Central memory CD4-positive, alpha-beta T cell (primary cell): ENCODE measurements around the gene ICAM1.
A peak's percentile ranks its signal among the peaks of the same experiment; 100 is the strongest.
"Not testable (repeated sequence)": the region's sequence is repeated elsewhere in the genome, so short reads cannot be mapped to it uniquely, and the experiment has no call there.

Experiments used
- DNase-seq: peaks from one replicate; pipeline ENCODE4 v3.0.0; 2022
- total RNA-seq, 3 experiments: gene quantifications; one replicate each; lab custom pipeline; 2026; lab: John Stamatoyannopoulos, UW

Gene ICAM1, protein sequence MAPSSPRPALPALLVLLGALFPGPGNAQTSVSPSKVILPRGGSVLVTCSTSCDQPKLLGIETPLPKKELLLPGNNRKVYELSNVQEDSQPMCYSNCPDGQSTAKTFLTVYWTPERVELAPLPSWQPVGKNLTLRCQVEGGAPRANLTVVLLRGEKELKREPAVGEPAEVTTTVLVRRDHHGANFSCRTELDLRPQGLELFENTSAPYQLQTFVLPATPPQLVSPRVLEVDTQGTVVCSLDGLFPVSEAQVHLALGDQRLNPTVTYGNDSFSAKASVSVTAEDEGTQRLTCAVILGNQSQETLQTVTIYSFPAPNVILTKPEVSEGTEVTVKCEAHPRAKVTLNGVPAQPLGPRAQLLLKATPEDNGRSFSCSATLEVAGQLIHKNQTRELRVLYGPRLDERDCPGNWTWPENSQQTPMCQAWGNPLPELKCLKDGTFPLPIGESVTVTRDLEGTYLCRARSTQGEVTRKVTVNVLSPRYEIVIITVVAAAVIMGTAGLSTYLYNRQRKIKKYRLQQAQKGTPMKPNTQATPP
- total RNA-seq: 5.3 to 41.3 (median 9.6) reads per million in 3 experiments

- peak; percentile 70 for DNase-seq
Measured at GRCh38 chr19:10270616-10271394, at the start of gene ICAM1. Gene ICAM1, plus strand, starts transcription at chr19:10271120. Its CDS starts 40 bp downstream, at chr19:10271160.

GRCh38 chr19:10222201-10222890 lies 48.6 kb upstream of the ICAM1 start:
- no peak for DNase-seq

DNA sequence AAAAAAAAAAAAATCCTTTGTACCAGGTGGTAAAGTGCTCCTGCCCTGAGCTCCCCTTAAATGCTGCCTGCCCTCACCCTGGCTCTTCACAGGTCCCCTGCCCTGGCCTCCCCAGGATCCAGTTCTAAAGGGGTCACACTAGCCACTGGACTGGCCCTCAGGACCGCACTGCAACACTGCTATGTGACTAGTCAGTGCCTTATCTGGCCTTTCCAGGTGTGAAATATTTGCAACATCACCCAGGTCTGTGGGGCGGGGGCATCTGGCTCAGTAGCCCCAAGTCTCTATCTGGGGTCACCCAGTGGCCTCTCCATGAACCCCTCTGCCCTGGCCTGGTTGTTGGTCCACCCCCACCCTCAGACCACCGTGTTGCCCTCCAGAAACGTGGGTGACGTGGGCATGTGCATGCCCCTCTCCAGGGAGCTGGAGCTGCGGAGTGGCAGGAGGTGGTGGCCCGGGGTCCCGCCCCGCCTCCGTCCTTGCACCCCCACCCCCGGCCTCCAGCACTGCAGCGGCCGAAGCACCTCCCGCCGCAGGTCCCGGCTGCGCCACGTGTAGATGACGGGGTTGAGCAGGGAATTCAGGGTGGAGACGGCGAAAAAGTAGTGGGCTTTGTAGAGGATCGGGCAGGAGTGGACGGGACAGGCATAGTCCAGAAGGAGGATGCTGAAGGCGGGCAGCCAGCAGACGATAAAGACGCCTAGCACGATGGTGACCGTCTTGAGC lies 47.3 kb upstream of the ICAM1 start:
- no peak for DNase-seq

DNA sequence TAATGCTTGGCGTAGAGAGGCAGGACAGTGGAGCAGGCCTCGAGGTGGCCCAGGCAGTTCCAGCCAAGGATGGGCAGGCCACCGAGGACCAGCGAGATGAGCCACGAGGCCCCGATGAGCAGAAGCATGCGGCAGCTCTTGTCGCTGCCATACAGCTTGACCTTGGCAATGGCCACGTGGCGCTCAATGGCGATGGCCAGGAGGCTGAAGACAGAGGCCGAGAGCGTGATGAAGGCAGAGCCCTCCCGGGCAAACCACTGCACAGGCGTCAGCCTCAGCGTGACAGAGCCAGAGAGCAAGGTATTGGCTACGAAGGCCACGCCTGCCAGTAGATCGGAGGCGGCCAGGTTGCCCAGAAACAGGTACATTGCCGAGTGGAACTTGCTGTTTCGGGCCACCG lies 46.6 kb upstream of the ICAM1 start:
- DNase-seq: no peak

DNA sequence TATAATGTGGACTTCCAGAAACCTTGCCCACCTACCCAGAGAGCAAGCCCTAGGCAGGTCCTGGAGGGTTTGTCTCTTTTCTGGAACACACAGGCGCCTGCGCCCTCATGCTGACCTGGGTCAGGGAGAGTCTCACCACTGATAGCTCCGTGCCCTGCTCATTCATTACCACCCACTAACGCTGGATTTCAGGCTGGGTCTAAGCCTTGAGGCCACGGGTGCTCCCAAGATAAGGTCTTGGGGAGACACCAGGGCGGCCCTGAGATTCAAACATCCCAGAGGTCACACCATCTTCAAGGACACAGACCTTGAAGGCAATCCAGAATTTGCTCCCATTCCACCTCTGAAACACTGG lies 44.9 kb upstream of the ICAM1 start:
- DNase-seq: no peak

DNA sequence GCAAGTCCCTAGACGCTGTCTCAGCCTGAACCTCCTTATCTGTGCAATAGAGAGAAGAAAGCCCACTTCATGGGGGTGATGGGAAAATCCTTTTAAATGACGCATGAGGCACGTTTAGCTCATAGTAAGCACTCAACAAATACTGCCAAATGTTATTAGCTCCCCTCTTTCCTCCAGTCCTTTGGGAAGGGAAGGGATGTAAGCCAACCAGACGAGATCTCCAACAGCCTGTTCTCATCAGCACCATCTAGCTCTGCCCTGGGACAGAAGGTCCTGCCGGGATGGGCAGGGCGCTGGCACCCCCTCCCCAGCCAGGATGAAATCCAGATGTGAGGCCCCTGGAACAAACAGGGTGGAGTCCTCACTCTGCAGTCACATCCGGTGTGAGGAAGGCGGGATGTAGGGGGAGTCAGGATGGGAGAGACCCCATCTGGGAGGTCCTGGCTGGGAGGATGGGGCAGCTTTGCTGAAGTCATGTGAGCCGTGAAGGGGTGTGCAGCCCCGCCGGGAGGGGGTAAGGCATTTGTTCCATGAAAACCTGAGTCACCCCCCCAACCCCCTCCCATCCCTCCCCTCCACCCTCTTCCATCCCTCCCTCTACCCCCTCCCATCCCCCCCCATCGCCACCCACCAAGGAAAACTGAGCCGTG lies 44.4 kb upstream of the ICAM1 start:
- no peak for DNase-seq

- no peak for DNase-seq
Measured at GRCh38 chr19:10227026-10227971, 43.6 kb upstream of the ICAM1 start.

DNA sequence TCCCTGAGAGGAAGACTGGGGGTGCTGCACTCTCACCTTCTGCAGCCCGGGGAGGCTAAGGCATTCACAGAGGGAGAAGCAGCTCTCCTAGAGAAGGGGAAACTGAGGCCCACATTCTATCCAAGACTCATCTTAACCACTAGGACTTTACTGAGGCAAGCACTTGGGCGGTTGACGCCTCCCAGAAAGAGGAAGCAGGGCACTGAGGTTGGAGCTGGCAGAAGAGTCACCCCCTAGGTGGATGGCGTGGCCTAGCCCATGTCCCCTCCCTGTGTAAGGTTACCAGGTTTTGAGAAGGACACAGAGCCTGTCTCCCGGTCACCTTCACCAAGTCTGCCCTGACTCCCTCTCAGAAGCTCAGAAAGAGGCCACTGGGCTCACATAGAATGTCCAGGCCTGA lies 42.5 kb upstream of the ICAM1 start:
- DNase-seq: no peak

GRCh38 chr19:10228920-10229319 lies 42.0 kb upstream of the ICAM1 start:
- DNase-seq: peak; percentile 47

GRCh38 chr19:10230173-10230860 lies 40.6 kb upstream of the ICAM1 start:
- DNase-seq: peak; percentile 71

DNA sequence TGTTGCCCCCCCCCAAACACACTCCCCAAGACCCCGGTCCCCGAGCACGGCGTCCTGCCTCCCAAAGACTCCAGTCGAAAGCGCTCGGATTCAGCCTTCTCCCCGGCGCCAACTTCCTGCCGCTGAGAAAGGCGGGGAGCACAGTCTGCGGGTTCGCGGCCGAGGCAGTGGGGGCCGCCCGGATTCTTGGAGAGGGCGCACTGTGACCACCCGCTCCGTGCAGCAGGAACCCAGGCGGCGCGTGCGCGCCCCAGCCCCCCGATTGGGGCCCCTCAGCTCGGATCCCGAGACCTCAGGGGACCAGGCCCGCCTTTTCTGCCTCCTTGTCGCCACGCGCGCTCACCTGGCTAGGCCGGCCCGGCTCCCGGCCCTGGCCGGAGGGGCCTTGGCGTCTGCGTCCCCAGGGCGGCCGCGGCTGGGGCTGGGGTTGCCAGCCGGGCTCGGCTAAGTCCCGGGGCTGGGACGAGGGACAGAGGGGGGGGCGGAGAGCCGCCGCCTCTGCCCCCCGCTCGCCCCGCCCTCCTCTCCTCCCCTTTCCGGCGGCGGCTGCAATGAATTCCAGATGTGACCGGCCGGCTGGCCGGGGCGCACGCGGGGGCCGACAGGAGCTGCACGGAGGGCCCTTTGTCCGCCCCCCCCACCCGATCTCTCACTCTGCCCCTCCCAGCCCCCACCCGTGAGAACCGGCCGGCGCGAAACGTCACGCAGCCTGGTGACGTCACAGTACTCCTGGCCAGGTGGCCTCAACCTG lies 39.9 kb upstream of the ICAM1 start, which contains the start of gene S1PR2:
Gene S1PR2 (minus strand): TSS at position 471 of the 751 bp plus-strand sequence. CDS start 6,426 bp downstream, outside the sequence.
- DNase-seq: peak; percentile 69

GRCh38 chr19:10231612-10232228 lies 39.2 kb upstream of the ICAM1 start:
- DNase-seq: no peak

GRCh38 chr19:10233946-10234345 lies 37.0 kb upstream of the ICAM1 start:
- no peak for DNase-seq

DNA sequence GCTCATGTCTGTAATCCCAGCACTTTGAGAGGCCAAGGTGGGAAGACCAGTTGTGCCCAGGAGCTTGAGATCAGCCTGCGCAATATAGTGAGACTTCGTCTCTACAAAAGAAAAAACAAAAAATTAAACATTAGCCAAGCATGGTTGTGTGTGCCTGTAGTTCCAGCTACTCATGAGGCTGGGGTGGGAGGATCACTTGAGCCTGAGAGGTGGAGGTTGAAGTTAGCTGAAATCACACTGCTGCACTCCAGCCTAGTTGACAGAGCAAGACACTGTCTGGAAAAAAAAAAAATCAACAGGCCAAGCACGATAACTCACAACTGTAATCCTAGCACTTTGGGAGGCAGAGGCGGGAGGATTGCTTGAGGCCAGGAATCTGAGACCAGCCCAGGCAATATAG lies 35.9 kb upstream of the ICAM1 start:
- no peak for DNase-seq

DNA sequence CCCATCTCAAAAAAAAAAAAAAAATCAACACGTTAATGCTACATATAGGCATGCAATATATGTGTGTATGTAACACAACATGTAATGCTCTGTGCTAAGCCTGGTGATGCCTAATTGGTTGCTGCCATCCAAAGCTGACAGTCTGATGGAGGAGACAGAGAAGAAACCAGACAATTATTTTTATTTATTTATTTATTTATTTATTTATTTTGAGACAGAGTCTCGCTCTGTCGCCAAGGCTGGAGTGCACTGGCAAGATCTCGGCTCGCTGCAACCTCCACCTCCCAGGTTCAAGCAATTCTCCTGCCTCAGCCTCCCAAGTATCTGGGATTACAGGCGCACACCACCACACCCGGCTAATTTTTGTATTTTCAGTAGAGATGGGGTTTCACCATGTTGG lies 35.5 kb upstream of the ICAM1 start:
- not testable (repeated sequence) for DNase-seq

GRCh38 chr19:10237702-10238101 lies 33.2 kb upstream of the ICAM1 start:
- no peak for DNase-seq

GRCh38 chr19:10238172-10238783 lies 32.6 kb upstream of the ICAM1 start:
- no peak for DNase-seq

DNA sequence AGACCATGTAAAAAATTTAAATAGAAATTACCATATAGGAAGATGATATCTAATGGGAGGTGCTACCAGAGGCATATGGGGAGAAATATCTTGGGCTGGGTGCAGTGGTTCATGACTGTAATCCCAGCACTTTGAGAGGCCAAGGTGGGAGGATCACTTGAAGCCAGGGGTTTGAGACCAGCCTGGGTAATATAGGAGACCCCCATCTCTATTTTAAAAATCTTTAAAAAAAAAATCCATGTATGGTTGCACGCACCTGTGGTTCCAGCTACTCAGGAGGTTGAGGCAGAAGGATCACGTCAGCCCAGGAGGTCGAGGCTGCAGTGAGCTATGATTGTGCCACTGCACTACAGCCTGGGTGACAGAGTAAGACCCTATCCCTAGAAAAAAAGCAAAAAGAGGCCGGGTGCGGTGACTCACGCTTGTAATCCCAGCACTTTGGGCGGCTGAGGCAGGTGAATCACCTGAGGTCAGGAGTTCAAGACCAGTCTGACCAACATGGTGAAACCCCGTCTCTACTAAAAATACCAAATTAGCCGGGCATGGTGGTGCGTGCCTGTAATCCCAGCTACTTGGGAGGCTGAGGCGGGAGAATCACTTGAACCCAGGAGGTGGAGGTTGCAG lies 29.0 kb upstream of the ICAM1 start:
- DNase-seq: not testable (repeated sequence)
